ENCODE results near the gene ATP5F1E. TPM values are rescaled to one million over a fixed set of nuclear protein-coding genes. Genes with fewer than 3 reads are reported as not detected.

ATP5F1E gene
- polyA plus RNA-seq, 1 donor = 115 TPM

GRCh38 chr20:58981628-58982364 lies 50.3 kb downstream of the ATP5F1E start:
- Histone ChIP-seq H3K36me3 (ENCODE audit: control insufficient read depth, insufficient read depth, low read length) (peaks cover 10% of the 10 kb centered on the region), H3K27me3 (ENCODE audit: control insufficient read depth, insufficient read depth, low read length) (no peaks in the 10 kb centered on the region), H3K27ac (ENCODE audit: low read length) (no peak overlapping the region), H3K4me3 (ENCODE audit: low read length) (peak overlapping the region; percentile 57), H3K4me1 (ENCODE audit: control insufficient read depth, insufficient read depth, low read length) (peaks cover 4% of the 10 kb centered on the region), H3K9me3 (ENCODE audit: control insufficient read depth, low read depth, low read length) (no peaks in the 10 kb centered on the region)
- WGBS (ENCODE audit: insufficient coverage, low lambda C conversion rate) = no CpG with 5 or more reads among the region's 29 CpGs
- DNase-seq = peak in 1 of 2 donors; percentile 66

GRCh38 chr20:58980711-58981627 lies 51.2 kb downstream of the ATP5F1E start, which contains the start of gene NELFCD:
Gene NELFCD, plus strand, starts transcription at chr20:58981256. Its CDS starts 54 bp downstream, at chr20:58981310.
- Histone ChIP-seq H3K27me3 (ENCODE audit: control insufficient read depth, insufficient read depth, low read length) (no peaks in the 10 kb centered on the region), H3K36me3 (ENCODE audit: control insufficient read depth, insufficient read depth, low read length) (peaks cover 4% of the 10 kb centered on the region), H3K4me3 (ENCODE audit: low read length) (peak within 1 kb of the TSS; percentile 57), H3K4me1 (ENCODE audit: control insufficient read depth, insufficient read depth, low read length) (peaks cover 4% of the 10 kb centered on the region), H3K27ac (ENCODE audit: low read length) (no peak within 1 kb of the TSS), H3K9me3 (ENCODE audit: control insufficient read depth, low read depth, low read length) (peaks cover 4% of the 10 kb centered on the region)
- peak; percentile 83 to 89 for DNase-seq
- WGBS (ENCODE audit: insufficient coverage, low lambda C conversion rate) = no CpG with 5 or more reads among the region's 109 CpGs

- H3K4me3 ChIP-seq (ENCODE audit: low read length) = no peak overlapping the region
- no peak overlapping the region for H3K27ac ChIP-seq (ENCODE audit: low read length)
- no peak for DNase-seq
- H3K36me3 ChIP-seq (ENCODE audit: control insufficient read depth, insufficient read depth, low read length) = no peaks in the 10 kb centered on the region
- H3K9me3 ChIP-seq (ENCODE audit: control insufficient read depth, low read depth, low read length) = peaks cover 4% of the 10 kb centered on the region
- peaks cover 4% of the 10 kb centered on the region for H3K4me1 ChIP-seq (ENCODE audit: control insufficient read depth, insufficient read depth, low read length)
- 80% methylated on average over 2 of the region's 6 CpGs for WGBS (ENCODE audit: insufficient coverage, low lambda C conversion rate)
- H3K27me3 ChIP-seq (ENCODE audit: control insufficient read depth, insufficient read depth, low read length) = no peaks in the 10 kb centered on the region
Observed at GRCh38 chr20:58978351-58979190, 53.6 kb downstream of the ATP5F1E start.

- no peak for DNase-seq
- 83% methylated on average over 2 of the region's 3 CpGs for WGBS (ENCODE audit: insufficient coverage, low lambda C conversion rate)
- H3K4me3 ChIP-seq (ENCODE audit: low read length) = no peak overlapping the region
Observed at GRCh38 chr20:58976061-58976730, 55.9 kb downstream of the ATP5F1E start.

More at GRCh38 chr20:58976061-58976730, 55.9 kb downstream of the ATP5F1E start:
- Histone ChIP-seq H3K27ac (ENCODE audit: low read length) (no peak overlapping the region), H3K36me3 (ENCODE audit: control insufficient read depth, insufficient read depth, low read length) (no peaks in the 10 kb centered on the region), H3K27me3 (ENCODE audit: control insufficient read depth, insufficient read depth, low read length) (no peaks in the 10 kb centered on the region), H3K9me3 (ENCODE audit: control insufficient read depth, low read depth, low read length) (peaks cover 4% of the 10 kb centered on the region), H3K4me1 (ENCODE audit: control insufficient read depth, insufficient read depth, low read length) (no peaks in the 10 kb centered on the region)

Other genes starting within 250 kb of the ATP5F1E start
- 0.40 TPM for gene GNAS-AS1, start 181.4 kb downstream of the ATP5F1E start, polyA plus RNA-seq
- gene GNAS, start 179.6 kb downstream of the ATP5F1E start, polyA plus RNA-seq = 930 TPM
- gene NELFCD, start 51.1 kb downstream of the ATP5F1E start, polyA plus RNA-seq = 82.0 TPM
- 89.9 TPM for gene CTSZ, start 25.1 kb downstream of the ATP5F1E start, polyA plus RNA-seq
- gene TUBB1, start 12.9 kb downstream of the ATP5F1E start, polyA plus RNA-seq = 0.52 TPM
- gene PRELID3B, start 10.5 kb upstream of the ATP5F1E start, polyA plus RNA-seq = 75.6 TPM
- 0.31 TPM for gene ZNF831, start 131.5 kb upstream of the ATP5F1E start, polyA plus RNA-seq

All from large intestine (tissue), 3 donors.